ENCODE measurements around the gene RAPGEF1.

Gene RAPGEF1

GRCh38 chr9:131587906-131588305 lies 152.0 kb downstream of the RAPGEF1 start:
- no peak for DNase-seq (ENCODE audit: low spot score)

- no peak for DNase-seq (ENCODE audit: low spot score)
Observed at GRCh38 chr9:131587331-131587730, 152.5 kb downstream of the RAPGEF1 start.

- DNase-seq (ENCODE audit: low spot score): no peak
Observed at GRCh38 chr9:131585375-131585774, 154.5 kb downstream of the RAPGEF1 start.

- DNase-seq (ENCODE audit: low spot score): no peak
Observed at GRCh38 chr9:131584858-131585257, 155.0 kb downstream of the RAPGEF1 start.

- no peak for DNase-seq (ENCODE audit: low spot score)
Observed at GRCh38 chr9:131583836-131584555, 155.9 kb downstream of the RAPGEF1 start.

GRCh38 chr9:131583337-131583645 lies 156.6 kb downstream of the RAPGEF1 start:
- no peak for DNase-seq (ENCODE audit: low spot score)

- DNase-seq (ENCODE audit: low spot score): no peak
Observed at GRCh38 chr9:131582466-131583336, 157.2 kb downstream of the RAPGEF1 start.

GRCh38 chr9:131582056-131582455 lies 157.8 kb downstream of the RAPGEF1 start:
- DNase-seq (ENCODE audit: low spot score): no peak

GRCh38 chr9:131580358-131580757 lies 159.5 kb downstream of the RAPGEF1 start:
- DNase-seq (ENCODE audit: low spot score): no peak

GRCh38 chr9:131579789-131580211 lies 160.1 kb downstream of the RAPGEF1 start:
- no peak for DNase-seq (ENCODE audit: low spot score)

GRCh38 chr9:131578731-131579504 lies 161.0 kb downstream of the RAPGEF1 start:
- no peak for DNase-seq (ENCODE audit: low spot score)

GRCh38 chr9:131578021-131578420 lies 161.9 kb downstream of the RAPGEF1 start:
- no peak for DNase-seq (ENCODE audit: low spot score)

GRCh38 chr9:131577005-131578000 lies 162.6 kb downstream of the RAPGEF1 start:
- no peak for DNase-seq (ENCODE audit: low spot score)

GRCh38 chr9:131575946-131576853 lies 163.7 kb downstream of the RAPGEF1 start:
- DNase-seq (ENCODE audit: low spot score): no peak

GRCh38 chr9:131574730-131575640 lies 164.9 kb downstream of the RAPGEF1 start:
- DNase-seq (ENCODE audit: low spot score): no peak

- no peak for DNase-seq (ENCODE audit: low spot score)
Observed at GRCh38 chr9:131567910-131568309, 172.0 kb downstream of the RAPGEF1 start.

- no peak for DNase-seq (ENCODE audit: low spot score)
Observed at GRCh38 chr9:131566158-131566557, 173.7 kb downstream of the RAPGEF1 start.

GRCh38 chr9:131565369-131565768 lies 174.5 kb downstream of the RAPGEF1 start:
- no peak for DNase-seq (ENCODE audit: low spot score)

Measured in SK-N-DZ (cell line).